Fibroblast of lung (primary cell): ENCODE results near the gene RPN1. TPM values are rescaled to one million over a fixed set of nuclear protein-coding genes. Genes with fewer than 3 reads are reported as not detected.

ENCODE experiments used
- DNase-seq, 2 donors: peaks; one replicate each; pipeline versions ENCODE4 v3.0.0 to v3.0.0-alpha.2; 2010; ENCODE audit warnings: low read depth in 2 of 2
- H2AFZ ChIP-seq: 2 replicates; pipeline ENCODE4 v1.5.1; 2012; ENCODE audit warnings: low read length, control low read depth, inconsistent platforms
- H3K27ac ChIP-seq: 2 replicates; pipeline ENCODE4 v1.5.1; 2011; ENCODE audit warnings: low read length, control low read depth; ENCODE audit not compliant: insufficient read depth
- H3K27me3 ChIP-seq: 2 replicates; pipeline ENCODE4 v1.5.1; 2011; ENCODE audit warnings: mild to moderate bottlenecking, low read length; ENCODE audit not compliant: control insufficient read depth, insufficient read depth
- H3K36me3 ChIP-seq: 2 replicates; pipeline ENCODE4 v1.5.1; 2011; ENCODE audit warnings: low read length; ENCODE audit not compliant: control insufficient read depth, insufficient read depth
- H3K4me1 ChIP-seq: 2 replicates; pipeline ENCODE4 v1.5.1; 2011; ENCODE audit warnings: low read length; ENCODE audit not compliant: control insufficient read depth, insufficient read depth; ENCODE audit errors: extremely low read depth
- H3K4me2 ChIP-seq: 2 replicates; pipeline ENCODE4 v1.5.1; 2011; ENCODE audit warnings: low read length, control low read depth; ENCODE audit not compliant: insufficient read depth; ENCODE audit errors: extremely low read depth
- H3K4me3 ChIP-seq, 4 experiments: fragments of 200-600 bp in 1 of 4; sonication (generic) in 1 of 4; replicated peaks in 1 of 4; 2 replicates each; pipeline ENCODE4 v1.5.1; 2011 to 2016; ENCODE audit warnings: low read length in 4 of 4, low read depth in 3 of 4, mild to moderate bottlenecking in 3 of 4, control low read depth in 2 of 4, inconsistent platforms in 1 of 4, mixed read lengths in 1 of 4; ENCODE audit not compliant: insufficient read depth in 1 of 4; ENCODE audit errors: control extremely low read depth in 1 of 4
- H3K79me2 ChIP-seq: 2 replicates; pipeline ENCODE4 v1.5.1; 2012; ENCODE audit warnings: mild to moderate bottlenecking, low read length, inconsistent platforms; ENCODE audit not compliant: control insufficient read depth, insufficient read depth
- H3K9ac ChIP-seq: 2 replicates; pipeline ENCODE4 v1.5.1; 2011; ENCODE audit warnings: mild to moderate bottlenecking, low read length, control low read depth; ENCODE audit not compliant: insufficient read depth
- H3K9me3 ChIP-seq: 2 replicates; pipeline ENCODE4 v1.5.1; 2012; ENCODE audit warnings: low read depth, low read length; ENCODE audit not compliant: control insufficient read depth, insufficient read depth
- H4K20me1 ChIP-seq: 2 replicates; pipeline ENCODE4 v1.5.1; 2011; ENCODE audit warnings: low read length; ENCODE audit not compliant: control insufficient read depth, insufficient read depth; ENCODE audit errors: extremely low read depth
- EZH2 ChIP-seq: IDR thresholded peaks from 2 replicates; pipeline ENCODE4 v1.5.1; 2012; ENCODE audit warnings: low read length, control low read depth, mild to moderate bottlenecking; ENCODE audit errors: missing control alignments
- polyA plus RNA-seq, 2 donors: library from polyadenylated mRNA; depleted of rRNA in 1 of 2; stranded (reverse) in 1 of 2; unstranded in 1 of 2; fragments of >200 nt; gene quantifications; 2 replicates each; pipeline ENCODE4 v1.2.1, GENCODE V29; 2011 to 2012; ENCODE audit warnings: missing spikeins in 1 of 2
- total RNA-seq: library from RNA; depleted of rRNA; stranded (reverse); fragments of >200 nt; gene quantifications from 2 replicates; pipeline ENCODE4 v1.2.1, GENCODE V29; 2014
- TF ChIP-seq, protein P1 (sequence below), 2 donors: IDR thresholded peaks in 1 of 2; conservative IDR thresholded peaks in 1 of 2; 1 replicate in 1 of 2; 2 replicates in 1 of 2; pipeline ENCODE4 v1.5.1; 2011 to 2012; ENCODE audit warnings: low read length in 2 of 2, control low read depth in 1 of 2, inconsistent platforms in 1 of 2, low read depth in 1 of 2, mild to moderate bottlenecking in 1 of 2

RPN1 gene
- total and polyA plus RNA-seq, 2 donors (not counting 1 experiment from before 2014, with no cell fraction given) = 359 to 417 TPM

DNA sequence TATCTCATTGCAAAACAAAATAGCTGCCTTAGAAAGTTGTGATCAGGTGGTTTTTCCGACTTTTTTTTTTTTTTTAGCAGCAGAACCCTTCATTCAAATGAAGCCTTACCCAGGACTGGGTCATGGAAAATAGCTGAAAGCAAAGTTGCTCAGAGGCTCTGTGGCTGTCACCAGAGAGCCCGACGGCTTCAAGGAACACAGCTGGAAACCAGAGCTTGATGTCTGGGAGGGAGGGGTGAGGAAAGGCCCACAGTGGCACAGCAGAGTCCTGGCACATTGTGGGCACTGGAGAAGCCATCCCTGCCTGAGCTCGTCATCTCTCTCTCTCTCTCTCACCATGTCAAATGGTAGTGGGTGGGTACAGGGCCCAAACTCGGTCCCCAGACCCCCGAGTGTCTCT is 77.5 kb downstream of the RPN1 start:
- Histone ChIP-seq H3K4me2 (no peak overlapping the region), H3K9me3 (no peaks in the 10 kb centered on the region), H3K9ac (no peak overlapping the region), H3K79me2 (no peaks in the 10 kb centered on the region), H4K20me1 (no peaks in the 10 kb centered on the region), H3K36me3 (no peaks in the 10 kb centered on the region), H3K27me3 (peaks cover 11% of the 10 kb centered on the region), H2AFZ (no peak overlapping the region), H3K4me1 (no peaks in the 10 kb centered on the region), H3K27ac (no peak overlapping the region), H3K4me3 (no peak overlapping the region)
- DNase-seq = no peak
- no peak for TF ChIP-seq EZH2
- TF ChIP-seq, protein P1, sequence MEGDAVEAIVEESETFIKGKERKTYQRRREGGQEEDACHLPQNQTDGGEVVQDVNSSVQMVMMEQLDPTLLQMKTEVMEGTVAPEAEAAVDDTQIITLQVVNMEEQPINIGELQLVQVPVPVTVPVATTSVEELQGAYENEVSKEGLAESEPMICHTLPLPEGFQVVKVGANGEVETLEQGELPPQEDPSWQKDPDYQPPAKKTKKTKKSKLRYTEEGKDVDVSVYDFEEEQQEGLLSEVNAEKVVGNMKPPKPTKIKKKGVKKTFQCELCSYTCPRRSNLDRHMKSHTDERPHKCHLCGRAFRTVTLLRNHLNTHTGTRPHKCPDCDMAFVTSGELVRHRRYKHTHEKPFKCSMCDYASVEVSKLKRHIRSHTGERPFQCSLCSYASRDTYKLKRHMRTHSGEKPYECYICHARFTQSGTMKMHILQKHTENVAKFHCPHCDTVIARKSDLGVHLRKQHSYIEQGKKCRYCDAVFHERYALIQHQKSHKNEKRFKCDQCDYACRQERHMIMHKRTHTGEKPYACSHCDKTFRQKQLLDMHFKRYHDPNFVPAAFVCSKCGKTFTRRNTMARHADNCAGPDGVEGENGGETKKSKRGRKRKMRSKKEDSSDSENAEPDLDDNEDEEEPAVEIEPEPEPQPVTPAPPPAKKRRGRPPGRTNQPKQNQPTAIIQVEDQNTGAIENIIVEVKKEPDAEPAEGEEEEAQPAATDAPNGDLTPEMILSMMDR (conservative IDR thresholded peaks at IDR 0.05 in 1 of 2, IDR thresholded peaks at IDR 0.05 in 1 of 2; ENCODE audit: low read depth in 1 of 2, low read length in 2 of 2) = no peak

DNA sequence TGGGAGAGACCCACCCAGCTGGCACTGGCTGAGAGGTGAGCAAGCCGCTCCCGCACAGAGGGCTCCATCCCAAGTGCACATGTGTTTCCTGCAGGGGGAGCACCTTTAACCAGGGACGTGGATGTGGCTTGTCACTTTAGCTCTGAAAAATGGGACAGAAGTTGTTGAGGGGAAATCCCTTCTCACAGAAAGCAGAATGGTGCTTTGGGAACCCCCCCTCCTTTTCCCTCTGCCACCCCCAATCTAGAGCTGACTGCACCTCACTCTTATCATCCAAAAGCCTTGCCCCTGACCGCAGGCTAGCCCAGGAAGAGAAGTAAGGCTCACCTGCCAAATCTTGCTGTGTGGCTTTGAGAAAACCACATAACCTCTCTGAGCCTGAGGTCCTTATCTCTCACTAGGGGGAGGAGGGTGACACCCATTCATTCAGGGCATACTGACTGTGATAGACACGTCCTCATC is 77.9 kb downstream of the RPN1 start:
- Histone ChIP-seq H3K9me3 (no peaks in the 10 kb centered on the region), H3K27me3 (peaks cover 11% of the 10 kb centered on the region), H2AFZ (no peak overlapping the region), H3K4me1 (no peaks in the 10 kb centered on the region), H3K36me3 (no peaks in the 10 kb centered on the region), H3K4me3 (no peak overlapping the region), H3K79me2 (no peaks in the 10 kb centered on the region), H4K20me1 (no peaks in the 10 kb centered on the region), H3K27ac (no peak overlapping the region), H3K4me2 (no peak overlapping the region), H3K9ac (no peak overlapping the region)
- TF ChIP-seq, protein P1 (conservative IDR thresholded peaks at IDR 0.05 in 1 of 2, IDR thresholded peaks at IDR 0.05 in 1 of 2; ENCODE audit: low read depth in 1 of 2, low read length in 2 of 2) = peak; percentile 6 to 22
- no peak for TF ChIP-seq EZH2
- DNase-seq = no peak

DNA sequence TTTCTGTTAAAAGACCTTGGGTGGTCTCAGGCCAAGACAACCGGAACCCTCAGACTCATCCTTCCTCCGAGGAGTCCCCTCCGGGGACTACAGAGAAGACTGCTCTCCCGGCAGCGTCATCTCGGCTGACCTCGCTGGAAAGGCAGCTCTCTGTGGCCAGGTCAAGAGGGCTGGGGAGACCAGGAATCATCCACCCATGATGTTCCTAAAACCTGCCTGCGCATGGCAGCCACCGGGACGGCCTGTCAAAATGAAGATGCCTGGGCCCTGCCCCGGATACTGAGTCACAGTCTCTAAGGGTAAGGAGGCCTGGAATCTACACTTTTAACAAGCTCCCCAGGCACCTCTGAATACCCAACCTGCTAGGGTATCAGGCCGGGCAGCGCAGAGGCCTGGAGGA is 78.6 kb downstream of the RPN1 start:
- no peaks in the 10 kb centered on the region for H3K4me1 ChIP-seq
- no peaks in the 10 kb centered on the region for H3K36me3 ChIP-seq
- no peaks in the 10 kb centered on the region for H4K20me1 ChIP-seq
- H3K79me2 ChIP-seq = no peaks in the 10 kb centered on the region
- H3K4me2 ChIP-seq = no peak overlapping the region
- H3K27me3 ChIP-seq = peaks cover 11% of the 10 kb centered on the region
- TF ChIP-seq, protein P1 (conservative IDR thresholded peaks at IDR 0.05 in 1 of 2, IDR thresholded peaks at IDR 0.05 in 1 of 2; ENCODE audit: low read depth in 1 of 2, low read length in 2 of 2) = no peak
- TF ChIP-seq EZH2 = no peak
- no peaks in the 10 kb centered on the region for H3K9me3 ChIP-seq
- no peak overlapping the region for H3K9ac ChIP-seq
- no peak overlapping the region for H2AFZ ChIP-seq
- no peak overlapping the region for H3K4me3 ChIP-seq
- no peak overlapping the region for H3K27ac ChIP-seq
- DNase-seq = no peak

Other genes with a start within 250 kb of the RPN1 start
- gene DNAJB8, start 183.9 kb downstream of the RPN1 start, total RNA-seq = not detected in 2 replicates
- gene DNAJB8, start 183.9 kb downstream of the RPN1 start, polyA plus RNA-seq = not detected in 2 replicates
- 0.51 and 0.83 TPM in 2 replicates for gene GATA2, start 157.6 kb downstream of the RPN1 start, total RNA-seq
- 3.2 and 4.0 TPM in 2 replicates for gene GATA2, start 157.6 kb downstream of the RPN1 start, polyA plus RNA-seq
- 29.5 and 54.2 TPM in 2 replicates for gene RAB7A, start 75.4 kb upstream of the RPN1 start, total RNA-seq
- gene RAB7A, start 75.4 kb upstream of the RPN1 start, polyA plus RNA-seq = 415 and 479 TPM in 2 replicates
- gene ACAD9, start 228.8 kb upstream of the RPN1 start, total RNA-seq = 26.5 and 41.6 TPM in 2 replicates
- 33.6 and 45.3 TPM in 2 replicates for gene ACAD9, start 228.8 kb upstream of the RPN1 start, polyA plus RNA-seq